OCI-LY7 (cell line): ENCODE measurements around the gene COL9A3. TPM values are rescaled to one million over a fixed set of nuclear protein-coding genes. Genes with fewer than 3 reads are reported as not detected.

ENCODE experiments used
- BruUV-seq: library from RNA; stranded (reverse); fragments of 400-500 nt; replicated peaks from 2 replicates; lab custom pipeline; 2021; lab: Mats Ljungman, UMichigan
- CTCF ChIA-PET: fragments of 300-600 bp; sonication (Branson Sonifier 250); formaldehyde crosslinking; loops from one replicate; lab custom pipeline; 2022; ENCODE audit warnings: antibody characterized with exemption; ENCODE audit not compliant: unreplicated experiment; lab: Charles Lee
- POLR2A ChIA-PET: fragments of 300-600 bp; sonication (Branson Sonifier 250); formaldehyde crosslinking; loops from one replicate; lab custom pipeline; 2022; ENCODE audit warnings: antibody characterized with exemption; lab: Charles Lee
- DNase-seq: peaks from one replicate; pipeline ENCODE4 v3.0.0-alpha.2; 2015; ENCODE audit warnings: low spot score
- H2AFZ ChIP-seq: fragments of 200-600 bp; sonication (generic), shearing (Covaris generic); 2 replicates; pipeline ENCODE4 v1.6.1; 2014; ENCODE audit warnings: mild to moderate bottlenecking, antibody characterized with exemption, low read length, moderate library complexity
- H3K27ac ChIP-seq: fragments of 200-600 bp; sonication (generic); 2 replicates; pipeline ENCODE4 v1.5.1; 2014; ENCODE audit warnings: mixed run types, low read depth, mild to moderate bottlenecking, moderate library complexity, low read length, inconsistent platforms; ENCODE audit not compliant: poor library complexity, severe bottlenecking
- H3K36me3 ChIP-seq: fragments of 200-600 bp; sonication (generic); 2 replicates; pipeline ENCODE4 v1.6.1; 2014; ENCODE audit warnings: mild to moderate bottlenecking, antibody characterized with exemption, low read length, moderate library complexity, mixed read lengths; ENCODE audit not compliant: insufficient read depth
- H3K4me1 ChIP-seq: fragments of 200-600 bp; sonication (generic); 2 replicates; pipeline ENCODE4 v1.5.1; 2014; ENCODE audit warnings: mild to moderate bottlenecking, low read length; ENCODE audit not compliant: insufficient read depth, poor library complexity, severe bottlenecking
- H3K4me2 ChIP-seq: fragments of 200-600 bp; sonication (generic); 2 replicates; pipeline ENCODE4 v1.6.1; 2014; ENCODE audit warnings: mild to moderate bottlenecking, low read length
- H3K4me3 ChIP-seq: fragments of 200-600 bp; sonication (generic); 2 replicates; pipeline ENCODE4 v1.5.1; 2014; ENCODE audit warnings: mild to moderate bottlenecking, low read depth, low read length; ENCODE audit not compliant: poor library complexity, severe bottlenecking
- H3K79me2 ChIP-seq: fragments of 200-600 bp; sonication (generic); 2 replicates; pipeline ENCODE4 v1.6.1; 2016; ENCODE audit warnings: low read depth, mild to moderate bottlenecking, low read length, moderate library complexity, mixed read lengths; ENCODE audit not compliant: insufficient read depth
- H3K9me2 ChIP-seq: fragments of 200-600 bp; sonication (generic); 2 replicates; pipeline ENCODE4 v1.6.1; 2016; ENCODE audit warnings: mild to moderate bottlenecking, low read length, mixed read lengths; ENCODE audit not compliant: insufficient read depth
- H3K9me3 ChIP-seq: fragments of 200-600 bp; sonication (generic); 2 replicates; pipeline ENCODE4 v1.6.1; 2014; ENCODE audit warnings: mild to moderate bottlenecking, mixed run types, low read length, mixed read lengths
- H4K20me1 ChIP-seq: fragments of 200-600 bp; sonication (generic); 2 replicates; pipeline ENCODE4 v1.6.1; 2014; ENCODE audit warnings: mild to moderate bottlenecking, antibody characterized with exemption, low read length, moderate library complexity, mixed read lengths; ENCODE audit not compliant: insufficient read depth
- EZH2phosphoT487 ChIP-seq: fragments of 200-600 bp; sonication (generic); IDR thresholded peaks from 2 replicates; pipeline ENCODE4 v1.6.1; 2018; ENCODE audit warnings: low read depth, borderline replicate concordance, mild to moderate bottlenecking, mixed run types, antibody characterized with exemption, low read length, moderate library complexity, mixed read lengths
- intact Hi-C: fragments of 100-400 bp; cut with micrococcal nuclease; formaldehyde crosslinking; loops from one replicate; pipeline ENCODE4 v1.10.0; 2022; ENCODE audit not compliant: unreplicated experiment
- total RNA-seq, 2 experiments: library from RNA; depleted of rRNA in 1 of 2; stranded (reverse); fragments of >200 nt in 1 of 2; shearing (Covaris generic) in 1 of 2; gene quantifications; 2 replicates each; pipeline ENCODE4 v1.2.3, GENCODE V29; 2014 to 2022
- TF ChIP-seq, protein P1 (sequence below): fragments of 200-600 bp; sonication (generic); conservative IDR thresholded peaks from 2 replicates; pipeline ENCODE4 v1.5.1; 2014; ENCODE audit warnings: mild to moderate bottlenecking, antibody characterized with exemption, low read length, moderate library complexity, mixed read lengths

COL9A3 gene
- total RNA-seq, 2 experiments from 2014 or later: 1.7 to 5.2 TPM

GRCh38 chr20:62797671-62798532 lies 18.9 kb upstream of the COL9A3 start:
- Histone ChIP-seq H3K9me3 (no peaks in the 10 kb centered on the region), H3K27ac (no peak overlapping the region), H3K9me2 (no peaks in the 10 kb centered on the region), H2AFZ (no peak overlapping the region), H4K20me1 (no peaks in the 10 kb centered on the region), H3K4me1 (peaks cover 41% of the 10 kb centered on the region), H3K36me3 (peaks cover 42% of the 10 kb centered on the region), H3K79me2 (peaks cover 8% of the 10 kb centered on the region; the same call in 1 of the 2 replicates), H3K4me2 (peak overlapping the region; percentile 92), H3K4me3 (peak overlapping the region; percentile 71)
- ChIA-PET POLR2A (no interaction called here), CTCF (interaction anchor here (0.6 kb wide), 1 partner anchor 155 kb away, joined by 3 read pairs; the partner anchor contains the start of gene SLCO4A1)
- TF ChIP-seq EZH2phosphoT487: no peak
- TF ChIP-seq, protein P1, sequence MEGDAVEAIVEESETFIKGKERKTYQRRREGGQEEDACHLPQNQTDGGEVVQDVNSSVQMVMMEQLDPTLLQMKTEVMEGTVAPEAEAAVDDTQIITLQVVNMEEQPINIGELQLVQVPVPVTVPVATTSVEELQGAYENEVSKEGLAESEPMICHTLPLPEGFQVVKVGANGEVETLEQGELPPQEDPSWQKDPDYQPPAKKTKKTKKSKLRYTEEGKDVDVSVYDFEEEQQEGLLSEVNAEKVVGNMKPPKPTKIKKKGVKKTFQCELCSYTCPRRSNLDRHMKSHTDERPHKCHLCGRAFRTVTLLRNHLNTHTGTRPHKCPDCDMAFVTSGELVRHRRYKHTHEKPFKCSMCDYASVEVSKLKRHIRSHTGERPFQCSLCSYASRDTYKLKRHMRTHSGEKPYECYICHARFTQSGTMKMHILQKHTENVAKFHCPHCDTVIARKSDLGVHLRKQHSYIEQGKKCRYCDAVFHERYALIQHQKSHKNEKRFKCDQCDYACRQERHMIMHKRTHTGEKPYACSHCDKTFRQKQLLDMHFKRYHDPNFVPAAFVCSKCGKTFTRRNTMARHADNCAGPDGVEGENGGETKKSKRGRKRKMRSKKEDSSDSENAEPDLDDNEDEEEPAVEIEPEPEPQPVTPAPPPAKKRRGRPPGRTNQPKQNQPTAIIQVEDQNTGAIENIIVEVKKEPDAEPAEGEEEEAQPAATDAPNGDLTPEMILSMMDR: no peak
- intact Hi-C loops: no loop called here
- no peak for DNase-seq
- BruUV-seq: no TSS peak

- Histone ChIP-seq H3K4me1 (peaks cover 37% of the 10 kb centered on the region), H3K4me3 (no peak overlapping the region), H2AFZ (no peak overlapping the region), H4K20me1 (no peaks in the 10 kb centered on the region), H3K4me2 (no peak overlapping the region), H3K36me3 (peaks cover 42% of the 10 kb centered on the region), H3K9me3 (no peaks in the 10 kb centered on the region), H3K27ac (no peak overlapping the region), H3K9me2 (no peaks in the 10 kb centered on the region), H3K79me2 (peaks cover 8% of the 10 kb centered on the region; the same call in 1 of the 2 replicates)
- intact Hi-C loops: no loop called here
- TF ChIP-seq EZH2phosphoT487: no peak
- TF ChIP-seq, protein P1: no peak
- no peak for DNase-seq
- CTCF ChIA-PET: interaction anchor here (0.6 kb wide), 1 partner anchor 120 kb away, joined by 4 read pairs; no protein-coding TSS in a partner anchor
- no TSS peak for BruUV-seq
- POLR2A ChIA-PET: no interaction called here
Measured at GRCh38 chr20:62799036-62799435, 17.8 kb upstream of the COL9A3 start.
